HepG2 (cell line): Measurements from ENCODE around the gene XRN1.

ENCODE experiments used
- CTCF ChIP-seq: sonication (generic); formaldehyde crosslinking; IDR thresholded peaks from 2 replicates; pipeline ENCODE4 v1.5.0; 2020; ENCODE audit warnings: mild to moderate bottlenecking, missing genetic modification reagents, moderate library complexity
- PHF5A ChIP-seq: IDR thresholded peaks from one replicate; pipeline ENCODE4 v1.6.1; 2018; ENCODE audit warnings: low read depth, missing genetic modification reagents; ENCODE audit not compliant: unreplicated experiment
- POLR2A ChIP-seq, 2 experiments: IDR thresholded peaks; 2 replicates each; pipeline ENCODE4 v1.6.1; 2011; ENCODE audit warnings: low read depth in 2 of 2, low read length in 2 of 2, mild to moderate bottlenecking in 1 of 2, moderate library complexity in 1 of 2; ENCODE audit not compliant: insufficient read depth in 1 of 2
- REPIN1 ChIP-seq: sonication (generic); formaldehyde crosslinking; IDR thresholded peaks from 2 replicates; pipeline ENCODE4 v1.8.0; 2022; ENCODE audit warnings: missing genetic modification reagents, low read depth, mild to moderate bottlenecking, borderline replicate concordance
- ZBTB38 ChIP-seq: sonication (generic); formaldehyde crosslinking; IDR thresholded peaks from 2 replicates; pipeline ENCODE4 v1.5.1; 2020; ENCODE audit warnings: mild to moderate bottlenecking, missing genetic modification reagents
- ZBTB7A ChIP-seq: sonication (generic); formaldehyde crosslinking; IDR thresholded peaks from 2 replicates; pipeline ENCODE4 v1.8.0; 2022; ENCODE audit warnings: mild to moderate bottlenecking, missing genetic modification reagents

- no peak for TF ChIP-seq ZBTB7A (CRISPR knock-in tag)
- TF ChIP-seq ZBTB38 (CRISPR knock-in tag) = no peak
- TF ChIP-seq CTCF = no peak
- TF ChIP-seq POLR2A (IDR thresholded peaks at IDR 0.05; ENCODE audit: insufficient read depth in 1 of 2, low read depth in 2 of 2, low read length in 2 of 2) = no peak
- no peak for TF ChIP-seq REPIN1 (CRISPR knock-in tag)
- no peak for TF ChIP-seq PHF5A (CRISPR knock-in tag)
Measured at GRCh38 chr3:142385078-142385477, 62.8 kb downstream of the XRN1 start.
